HG03565 (cell line): Measurements from ENCODE around the gene RAB22A.
A peak's percentile ranks its signal among the peaks of the same experiment; 100 is the strongest.
"Not testable (repeated sequence)": the region's sequence is repeated elsewhere in the genome, so short reads cannot be mapped to it uniquely, and the experiment has no call there.

Experiments used
- ATAC-seq: cut with Tn5 transposase; IDR thresholded peaks from one replicate; pipeline ENCODE4 v1.9.1; 2021; ENCODE audit warnings: mild to moderate bottlenecking, moderate library complexity; ENCODE audit not compliant: unreplicated experiment

RAB22A gene

DNA sequence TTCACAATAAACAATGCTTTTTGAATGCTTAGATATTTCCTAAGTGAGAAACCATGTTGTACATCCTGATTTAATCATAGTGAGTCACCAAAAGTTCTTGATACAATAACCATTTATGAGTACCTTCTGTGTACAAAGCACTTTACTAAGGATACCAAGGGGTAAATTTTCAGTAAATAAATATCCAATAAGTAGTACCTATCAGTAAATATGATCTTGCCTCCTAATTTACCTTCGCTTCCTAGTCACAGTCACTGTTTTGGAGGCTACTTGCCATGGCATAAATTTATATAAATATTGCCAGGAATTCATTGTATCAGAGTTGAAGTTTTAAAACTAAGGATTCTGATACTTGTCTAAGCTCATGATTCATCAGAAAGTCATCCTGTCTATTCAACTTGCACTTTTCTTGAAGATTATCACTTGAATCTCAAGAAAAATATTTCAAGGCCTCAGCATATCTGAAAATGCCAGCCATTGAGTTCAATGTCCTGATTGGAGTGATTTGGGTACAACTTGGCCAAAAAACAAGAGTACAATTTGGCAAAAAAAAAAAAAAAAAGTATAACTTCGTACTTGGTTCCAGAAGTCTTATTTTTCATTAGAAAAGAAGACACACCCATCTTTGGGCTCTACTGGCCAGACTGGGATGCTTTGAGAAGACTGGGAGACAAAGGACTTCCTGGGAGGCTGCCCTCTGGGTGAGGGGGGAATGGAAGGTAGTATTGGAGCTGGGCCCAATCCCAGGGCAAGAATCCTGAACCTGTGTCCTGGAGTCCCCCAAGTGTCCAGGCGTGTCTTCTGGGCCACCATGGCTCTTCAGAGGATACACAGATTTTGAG is 32.8 kb downstream of the RAB22A start:
- ATAC-seq: no peak

DNA sequence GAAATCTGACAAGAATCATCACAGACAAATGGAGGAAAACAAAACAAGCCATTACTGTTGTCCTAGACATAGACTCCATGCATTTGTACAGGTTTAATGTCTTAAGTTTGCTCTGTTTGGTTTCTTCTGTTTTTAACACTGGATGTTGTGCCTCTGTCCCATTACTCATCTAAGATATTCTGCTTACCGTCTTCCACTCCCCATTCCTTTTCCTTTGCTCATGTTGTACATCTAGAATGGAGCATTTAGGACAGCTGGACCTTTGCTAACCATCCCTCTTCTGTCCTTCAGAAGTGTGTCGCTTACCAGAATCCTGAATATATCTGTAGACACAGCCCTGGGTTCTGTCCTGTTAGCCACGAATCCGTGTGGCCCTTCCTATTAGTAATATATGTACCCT is 35.2 kb downstream of the RAB22A start:
- no peak for ATAC-seq

DNA sequence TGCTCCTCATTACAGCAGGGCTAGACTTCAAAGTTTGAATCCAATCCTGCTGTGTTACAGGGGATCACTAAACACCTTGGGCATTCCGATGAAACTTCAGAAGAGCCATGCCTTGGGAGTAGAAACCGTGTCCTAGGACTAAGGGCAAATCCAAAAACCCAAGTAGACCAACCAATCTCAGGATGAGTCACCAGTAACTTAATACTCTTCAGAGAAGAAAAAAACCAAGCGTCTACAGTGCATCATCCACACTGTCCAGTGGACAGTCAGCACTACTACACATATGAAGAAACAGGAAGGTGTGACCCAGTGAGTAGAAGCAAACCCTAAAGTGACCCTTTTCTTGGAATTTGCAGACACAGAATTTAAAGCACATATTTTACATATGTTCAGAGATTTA is 40.1 kb downstream of the RAB22A start:
- ATAC-seq: peak; percentile 43

DNA sequence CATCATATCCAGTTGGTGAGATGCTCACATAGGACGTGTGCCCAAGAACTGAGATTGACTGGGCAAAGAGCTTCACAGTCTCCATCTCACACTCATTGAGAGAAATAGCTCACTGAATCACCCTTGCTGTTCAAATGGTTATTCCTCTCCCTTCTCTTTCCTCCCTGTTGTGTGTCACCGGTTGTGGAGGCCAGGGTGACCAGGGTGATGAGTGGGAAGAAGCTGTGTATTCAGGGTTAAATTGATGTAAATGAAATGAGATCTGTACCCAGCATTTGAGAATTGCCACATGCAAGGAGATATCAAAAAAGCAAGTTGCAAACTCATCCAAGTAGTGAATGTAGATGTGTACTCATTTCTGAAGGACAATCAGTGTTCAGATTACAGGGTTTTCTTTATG is 43.0 kb downstream of the RAB22A start:
- no peak for ATAC-seq

DNA sequence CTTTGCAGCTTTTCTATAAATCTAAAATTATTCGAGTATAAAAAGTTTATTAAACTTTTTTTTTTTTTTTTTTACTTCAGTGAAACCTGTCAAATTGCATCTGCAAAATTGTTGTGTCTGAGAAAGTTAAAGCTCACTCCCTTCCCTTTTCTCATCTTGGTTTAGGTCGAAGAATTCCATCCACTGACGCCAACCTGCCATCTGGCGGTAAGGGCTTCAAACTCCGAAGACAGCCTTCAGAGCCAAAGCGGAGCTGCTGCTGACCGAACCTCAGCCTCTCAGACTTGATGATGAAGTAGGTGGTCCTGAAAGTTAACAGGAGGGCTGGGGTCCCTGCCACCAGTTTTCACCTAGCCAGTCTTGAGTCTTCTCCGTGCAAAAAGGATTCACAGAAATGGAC is 49.9 kb downstream of the RAB22A start:
- no peak for ATAC-seq

DNA sequence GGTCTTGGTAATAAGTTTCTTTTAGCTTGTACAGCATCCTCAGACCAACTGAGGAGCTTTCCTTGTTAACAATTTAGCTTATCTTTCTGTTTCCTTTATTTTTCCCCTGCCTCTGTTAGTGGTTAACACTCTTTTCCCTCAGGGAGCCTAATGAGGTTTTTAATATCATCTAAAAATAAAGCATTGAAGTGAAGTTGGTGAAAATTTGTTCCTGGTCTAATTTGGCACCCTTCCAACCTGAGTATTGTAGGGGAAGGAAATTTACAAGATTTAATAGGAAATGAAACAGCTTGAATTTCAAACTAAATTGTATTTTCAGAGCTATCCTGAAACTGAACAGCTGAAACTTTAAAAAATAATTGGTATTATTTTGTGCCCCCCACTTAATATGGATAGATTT is 51.4 kb downstream of the RAB22A start:
- ATAC-seq: no peak

DNA sequence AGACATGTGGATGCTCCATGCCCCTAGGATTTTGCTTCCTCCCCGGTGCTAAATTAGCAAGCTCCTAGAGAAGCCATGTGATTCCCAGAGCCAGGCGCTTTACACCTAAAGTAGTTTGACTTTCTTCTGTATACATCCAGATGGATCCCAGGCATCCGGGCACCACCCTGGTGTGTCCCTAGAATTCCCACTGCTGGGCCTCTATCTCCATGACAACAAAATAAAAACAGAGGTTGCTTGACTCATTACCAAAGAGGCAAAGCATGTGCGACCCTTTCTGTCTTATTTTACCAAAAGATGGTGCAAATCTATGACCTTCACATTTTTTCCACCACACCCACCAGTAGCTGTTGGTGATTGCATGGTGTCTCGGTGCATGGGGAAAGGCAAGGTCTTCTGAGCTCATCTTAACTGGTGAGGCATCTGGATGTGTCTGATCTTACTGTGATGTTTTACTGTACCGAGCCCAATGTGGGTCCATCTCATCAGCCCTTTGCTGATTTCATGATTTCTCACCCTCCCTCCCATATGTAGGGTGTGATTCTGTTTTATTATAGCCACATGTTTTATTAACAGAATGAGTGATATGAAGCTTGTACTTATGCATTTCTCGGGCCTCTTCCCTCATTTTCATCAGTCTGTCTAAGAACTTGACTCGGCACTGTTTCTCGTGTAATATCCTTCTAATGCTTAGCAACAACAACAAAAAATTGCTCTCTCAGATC is 52.1 kb downstream of the RAB22A start:
- no peak for ATAC-seq

DNA sequence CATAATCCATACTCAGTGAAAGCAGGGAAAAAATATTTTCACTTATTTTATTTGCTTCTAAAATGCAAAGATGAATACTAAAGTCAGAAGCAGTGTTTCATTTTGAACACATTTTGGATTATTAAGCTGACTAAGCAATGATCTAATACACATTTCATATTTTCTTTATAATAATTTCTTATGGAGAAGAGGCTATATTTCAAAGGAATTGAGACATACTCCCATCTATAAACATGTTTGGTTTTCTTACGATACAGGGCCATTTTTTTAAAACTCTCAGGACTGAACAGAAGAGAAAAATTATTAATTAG is 52.6 kb downstream of the RAB22A start:
- no peak for ATAC-seq

DNA sequence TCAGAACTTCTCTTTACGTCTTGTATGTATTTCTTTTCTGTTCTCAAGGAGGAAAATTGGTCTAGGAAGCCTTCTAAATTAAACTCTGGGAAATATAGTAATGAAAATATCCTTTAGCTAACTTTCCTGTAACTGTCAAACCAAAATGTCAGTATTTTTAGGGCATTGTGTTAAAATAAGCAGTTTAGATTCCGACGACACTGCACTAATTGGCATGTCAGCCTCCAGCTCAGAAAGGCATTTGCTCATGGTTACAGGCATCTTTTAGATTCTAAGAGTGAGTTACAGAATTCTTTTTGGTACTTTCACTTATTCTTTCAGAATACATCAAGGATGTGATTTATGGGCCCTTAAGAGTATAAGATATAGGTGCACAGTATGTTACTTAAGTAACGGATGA is 53.5 kb downstream of the RAB22A start:
- ATAC-seq: no peak

DNA sequence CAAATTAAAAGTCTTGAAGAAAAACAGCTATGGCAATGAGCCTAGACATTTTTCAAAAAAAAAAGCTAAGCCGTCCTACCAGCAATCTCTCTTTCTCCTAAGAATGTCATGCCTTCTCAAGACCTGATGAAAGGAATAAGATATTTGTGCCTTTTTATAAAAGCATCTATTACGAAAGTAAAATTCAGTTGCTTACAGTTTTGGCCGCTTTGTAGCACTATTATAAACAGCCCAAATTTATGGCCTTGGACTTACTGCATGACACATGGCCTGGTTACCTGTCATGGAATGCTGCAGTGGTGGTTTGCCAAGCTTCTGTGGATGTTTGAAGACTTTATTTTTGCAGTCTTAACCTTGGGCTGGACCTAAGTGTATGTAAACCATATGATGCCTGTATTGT is 57.4 kb downstream of the RAB22A start:
- no peak for ATAC-seq

DNA sequence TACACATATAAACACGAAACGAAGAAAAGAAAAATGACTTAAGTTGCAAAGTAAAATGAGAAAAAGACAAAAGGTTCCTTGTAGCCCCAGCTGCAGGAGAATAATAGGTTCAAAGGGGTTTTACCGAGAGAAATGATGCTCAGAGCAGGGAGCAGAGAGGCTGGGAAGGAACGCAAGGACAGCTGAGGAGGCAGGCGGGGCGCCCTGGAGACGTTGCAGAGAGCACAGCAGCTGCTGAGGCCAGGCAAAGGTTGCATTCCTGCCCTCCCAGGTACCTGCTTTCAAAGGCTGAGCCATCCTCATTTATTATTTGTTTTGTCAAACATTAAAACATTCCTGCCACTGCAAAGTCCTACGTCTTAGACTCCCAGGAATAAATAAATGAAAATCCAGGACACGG is 63.3 kb downstream of the RAB22A start:
- ATAC-seq: no peak

DNA sequence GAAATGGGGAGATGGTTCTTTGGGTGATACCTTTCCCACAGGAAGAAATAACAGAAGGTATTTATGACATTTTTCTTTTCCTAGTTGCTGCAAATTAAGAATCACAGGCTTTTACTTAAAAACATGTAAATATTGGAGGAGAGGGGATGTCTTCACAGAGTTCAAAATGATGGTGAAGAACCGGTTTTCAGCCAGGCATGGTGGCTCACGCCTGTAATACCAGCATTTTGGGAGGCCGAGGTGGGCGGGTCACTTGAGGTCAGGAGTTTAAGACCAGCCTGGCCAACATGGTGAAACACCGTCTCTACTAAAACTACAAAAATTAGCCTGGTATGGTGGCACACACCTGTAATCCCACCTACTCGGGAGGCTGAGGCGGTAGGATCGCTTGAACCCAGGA is 63.8 kb downstream of the RAB22A start:
- not testable (repeated sequence) for ATAC-seq

DNA sequence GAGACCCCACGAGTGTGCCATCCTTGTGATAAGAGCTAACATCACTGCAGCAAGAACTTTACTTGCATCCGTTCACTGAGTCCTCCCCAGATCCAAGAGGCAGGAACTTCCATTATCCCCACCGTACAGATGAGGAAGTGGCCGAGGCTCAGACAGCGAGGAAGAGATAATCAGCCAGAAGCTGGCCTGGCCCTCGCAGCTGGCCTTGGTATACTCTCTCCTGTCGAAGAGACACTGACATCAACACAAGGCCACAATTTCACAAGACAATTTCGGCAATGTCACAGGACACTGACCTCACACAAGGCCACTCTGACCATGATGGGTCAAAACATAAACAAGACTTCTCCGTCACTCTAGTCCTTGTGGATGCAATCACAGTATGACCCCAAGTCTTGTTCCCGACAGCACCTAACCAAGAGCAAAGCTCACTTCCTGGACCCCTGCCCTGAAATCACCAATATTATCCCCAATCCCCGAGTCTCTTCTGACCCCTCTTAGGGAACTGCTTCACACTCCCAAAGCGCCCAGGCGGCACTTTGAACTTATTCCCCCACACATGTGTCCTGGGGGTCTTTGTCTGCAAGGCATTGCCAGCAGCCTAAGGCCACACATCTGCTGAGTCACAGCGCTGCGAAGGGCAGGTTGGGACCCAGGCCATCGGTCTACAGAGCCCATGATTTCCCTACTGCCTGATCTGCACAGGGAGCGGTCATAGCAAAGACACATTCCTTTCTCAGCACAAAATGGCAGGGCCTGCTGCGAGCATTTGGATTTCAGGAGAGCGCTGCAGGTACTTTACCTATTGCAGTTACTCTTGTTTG is 64.7 kb downstream of the RAB22A start:
- no peak for ATAC-seq

DNA sequence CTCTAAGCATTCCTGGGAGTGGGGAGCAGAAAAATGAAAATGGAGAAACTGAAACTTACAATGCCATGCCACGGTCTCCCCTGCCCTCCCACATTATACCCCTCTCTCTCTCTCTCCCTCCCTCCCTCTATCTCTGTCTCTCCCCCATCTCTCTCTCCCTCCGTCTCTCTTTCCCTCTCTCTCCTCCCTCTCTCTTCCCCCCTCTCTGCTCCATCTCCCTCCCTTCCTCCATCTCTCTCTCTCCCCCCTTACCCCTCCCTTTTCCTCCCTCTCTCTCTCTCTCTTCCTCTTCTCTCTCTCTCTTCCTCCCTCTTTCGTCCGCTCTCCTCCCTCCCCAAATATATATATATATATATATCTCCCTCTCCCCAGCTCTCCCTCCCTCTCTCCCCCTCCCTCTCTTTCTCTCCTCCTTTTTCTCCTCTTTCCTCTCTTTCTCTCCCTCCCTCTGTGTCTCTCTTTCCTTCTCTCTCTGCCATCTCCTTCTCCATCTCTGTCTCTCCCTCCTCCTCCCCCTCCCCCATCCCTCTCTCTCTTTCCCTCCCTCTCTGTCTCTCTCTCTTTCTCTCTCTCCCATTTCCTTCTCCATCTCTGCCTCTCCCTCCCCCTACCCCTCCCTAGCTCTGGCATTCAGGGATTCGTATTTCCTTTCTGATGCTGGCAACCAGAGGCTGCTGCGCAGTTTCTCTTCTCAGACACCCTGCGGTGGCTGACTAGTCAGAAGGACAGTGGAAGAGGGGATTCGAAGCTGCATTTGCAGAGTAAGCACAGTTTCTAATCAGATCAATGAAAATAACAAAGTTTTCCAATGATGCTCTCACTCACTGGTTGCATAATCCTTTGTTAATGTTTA is 65.6 kb downstream of the RAB22A start:
- ATAC-seq: no peak

DNA sequence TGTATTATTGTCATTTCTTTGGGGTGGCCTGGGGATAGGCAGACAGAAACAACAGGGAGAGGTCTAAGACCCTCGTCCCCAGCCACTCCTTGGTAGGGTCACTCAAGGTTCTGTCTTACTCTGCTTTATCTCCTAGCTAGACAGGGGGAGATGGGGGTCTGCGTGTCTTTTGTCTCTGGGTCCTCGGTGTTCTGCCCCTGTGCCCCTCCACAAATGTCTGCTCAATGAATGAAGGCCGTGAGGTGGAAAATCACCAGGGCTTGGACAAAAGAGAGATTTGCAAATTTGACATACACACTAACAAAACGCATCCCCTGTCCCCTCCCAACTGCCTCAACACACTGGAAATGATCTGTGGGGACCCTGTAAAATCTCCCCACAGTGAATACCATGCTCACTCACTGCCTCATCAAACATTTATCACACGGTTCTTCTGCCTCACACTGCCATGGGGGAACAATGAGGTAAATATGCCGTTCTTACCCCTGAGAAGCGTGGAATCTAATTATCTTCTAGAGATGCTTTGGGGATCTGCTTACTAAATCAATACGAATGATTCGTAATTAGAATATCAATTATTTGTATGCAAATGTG is 66.3 kb downstream of the RAB22A start:
- ATAC-seq: no peak

DNA sequence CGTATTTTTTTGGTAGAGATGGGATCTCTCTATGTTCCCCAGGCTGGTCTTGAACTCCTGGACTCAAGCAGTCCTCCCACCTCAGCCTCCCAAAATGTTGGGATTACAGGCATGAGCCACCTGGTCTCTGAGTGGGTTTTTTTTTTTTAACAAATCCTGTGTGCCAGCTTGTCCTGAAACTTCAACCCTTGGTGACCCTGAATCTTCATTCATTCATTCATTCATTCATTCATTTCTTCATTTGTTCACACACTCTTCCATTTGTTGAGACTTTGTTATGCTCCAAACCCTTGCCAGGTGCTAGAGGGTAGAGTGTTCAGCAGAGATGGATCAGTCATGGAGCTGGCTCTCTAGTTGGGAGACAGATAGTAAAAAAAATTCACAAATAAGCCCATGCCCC is 67.5 kb downstream of the RAB22A start:
- no peak for ATAC-seq

DNA sequence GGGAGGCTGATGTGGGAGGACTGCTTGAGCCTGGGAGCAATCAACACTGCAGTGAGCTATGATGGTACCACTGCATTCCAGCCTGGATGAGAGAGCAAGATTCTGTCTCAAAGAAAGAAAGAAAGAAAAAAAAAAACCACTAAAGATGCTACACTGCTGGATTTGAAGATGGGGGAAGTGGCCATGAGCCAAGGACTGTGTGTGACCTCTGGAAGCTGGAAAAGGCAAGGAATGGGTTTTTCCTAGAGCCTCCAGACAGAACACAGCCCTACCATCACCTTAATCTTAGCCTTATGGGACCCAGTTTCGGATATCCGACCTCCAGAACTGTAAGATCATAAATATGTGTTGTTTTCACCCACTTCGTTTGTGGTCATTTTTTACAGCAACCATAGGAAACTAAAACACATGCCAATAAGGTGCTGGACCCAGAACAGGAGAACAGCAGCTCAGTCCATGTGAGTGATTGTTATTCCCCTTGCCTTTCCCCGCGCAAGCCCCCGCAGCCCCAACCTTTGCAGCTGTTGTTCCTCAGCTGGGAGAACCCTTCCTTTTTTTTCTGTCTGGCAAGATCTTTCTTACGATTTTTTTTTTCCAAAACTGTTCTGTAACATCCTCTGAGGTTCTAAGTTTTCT is 68.4 kb downstream of the RAB22A start:
- no peak for ATAC-seq

DNA sequence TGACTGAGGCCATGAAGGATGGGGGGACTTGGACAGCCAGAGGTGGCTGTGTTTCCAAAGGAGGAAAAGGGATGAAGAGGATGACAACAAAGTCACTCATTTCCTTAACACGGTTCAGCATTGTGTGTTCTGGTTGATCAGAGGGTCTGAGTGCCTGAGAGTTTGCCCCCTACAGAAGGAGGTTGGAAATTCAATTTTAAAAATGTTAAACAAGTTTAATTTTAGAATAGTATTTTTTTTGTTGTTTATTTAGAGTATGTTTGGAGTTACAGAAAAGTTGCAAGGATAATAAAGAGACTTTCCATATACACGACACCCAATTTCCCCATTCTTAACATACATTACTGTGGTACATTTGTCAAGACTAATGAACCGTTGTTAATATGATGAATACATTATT is 69.2 kb downstream of the RAB22A start:
- no peak for ATAC-seq

DNA sequence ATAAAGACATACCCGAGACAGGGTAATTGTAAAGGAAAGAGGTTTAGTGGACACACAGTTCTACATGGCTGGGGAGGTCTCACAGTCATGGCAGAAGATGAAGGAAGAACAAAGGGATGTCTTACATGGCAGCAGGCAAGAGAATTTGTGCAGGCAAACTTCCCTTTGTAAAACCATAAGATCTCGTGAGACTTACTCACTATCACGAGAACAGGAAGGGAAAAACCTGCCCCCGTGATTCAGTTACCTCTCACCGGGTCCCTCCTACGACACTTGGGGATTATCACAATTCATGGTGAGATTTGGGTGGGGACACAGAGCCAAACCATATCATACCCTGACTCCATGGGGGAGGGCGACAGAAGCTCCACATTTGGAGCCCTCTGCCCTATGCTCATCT is 72.1 kb downstream of the RAB22A start:
- ATAC-seq: no peak

DNA sequence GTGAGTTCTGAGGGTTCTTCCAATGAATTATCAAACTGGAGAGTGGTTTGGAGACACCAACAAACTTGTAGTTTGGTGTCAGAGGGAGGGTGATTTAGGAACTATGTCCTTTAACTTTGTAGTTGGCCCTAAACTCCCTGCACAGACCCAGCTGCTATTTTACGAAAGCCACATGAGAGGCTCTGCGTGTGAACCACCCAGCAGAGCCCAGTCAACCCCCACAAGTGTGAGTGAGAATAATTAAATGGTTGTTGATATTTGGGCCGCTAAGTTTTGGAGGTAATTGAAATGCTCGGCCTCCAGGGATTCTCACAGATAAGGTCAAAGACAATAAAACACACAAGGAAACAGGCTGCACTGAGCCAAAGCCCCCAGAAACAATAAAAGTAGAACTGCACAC is 72.6 kb downstream of the RAB22A start:
- ATAC-seq: no peak
